Right lobe of liver (tissue), 4 donors: ENCODE data around the gene CCDC24.

ENCODE experiments used
- CTCF ChIP-seq, 4 donors: fragments of 200-600 bp in 3 of 4; fragments of 450-650 bp in 1 of 4; IDR thresholded peaks; one replicate each; pipeline versions ENCODE4 v1.5.1 to v1.8.0; 2016 to 2022; ENCODE audit warnings: antibody characterized with exemption in 4 of 4, mild to moderate bottlenecking in 2 of 4
- POLR2A ChIP-seq: fragments of 450-650 bp; IDR thresholded peaks from one replicate; pipeline ENCODE4 v1.6.1; 2017; ENCODE audit warnings: antibody characterized with exemption, mild to moderate bottlenecking
- donor health status: DM: no; HTN: no; CAD: no.
- donor health status: DM: no; HTN: no; CAD: no.
- donor health status: DM: no; HTN: yes; CAD: no.

GRCh38 chr1:43944860-43945259, 46.5 kb upstream of the CCDC24 start:
- TF ChIP-seq CTCF (IDR thresholded peaks at IDR 0.05): no peak
- TF ChIP-seq POLR2A: no peak
